H1 (cell line): Measurements from ENCODE around the gene CCBE1.

ENCODE experiments used
- CHD2 ChIP-seq: IDR thresholded peaks from 2 replicates; pipeline ENCODE4 v1.6.1; 2012; ENCODE audit warnings: low read length, improper control_type of control experiment
- EZH2 ChIP-seq: fragments of 200-600 bp; sonication (generic); IDR thresholded peaks from 2 replicates; pipeline ENCODE4 v1.7.1; 2012; ENCODE audit warnings: low read depth, mild to moderate bottlenecking, moderate library complexity, low read length, inconsistent platforms; ENCODE audit not compliant: severe bottlenecking
- KDM1A ChIP-seq: fragments of 200-600, 300-600 bp; sonication (generic); IDR thresholded peaks from 2 replicates; pipeline ENCODE4 v1.7.1; 2016; ENCODE audit warnings: mild to moderate bottlenecking, low read length, borderline replicate concordance
- POLR2A ChIP-seq, 2 experiments: IDR thresholded peaks; 1 replicate in 1 of 2; 2 replicates in 1 of 2; pipeline ENCODE4 v1.6.1; 2011; ENCODE audit warnings: low read depth in 2 of 2, low read length in 2 of 2, mild to moderate bottlenecking in 2 of 2; ENCODE audit errors: control extremely low read depth in 1 of 2
- TF ChIP-seq, protein P1 (sequence below), 3 experiments: IDR thresholded peaks; 1 replicate in 2 of 3; 2 replicates in 1 of 3; pipeline versions ENCODE4 v1.5.1 to v1.6.1; 2011; ENCODE audit warnings: low read length in 3 of 3, mild to moderate bottlenecking in 3 of 3, inconsistent platforms in 2 of 3, low read depth in 1 of 3, moderate library complexity in 1 of 3; ENCODE audit not compliant: insufficient read depth in 1 of 3; ENCODE audit errors: control extremely low read depth in 1 of 3
- TF ChIP-seq, protein P2 (sequence below): IDR thresholded peaks from 2 replicates; pipeline ENCODE4 v1.6.1; 2011; ENCODE audit warnings: low read depth, mild to moderate bottlenecking, low read length; ENCODE audit not compliant: insufficient read depth

DNA sequence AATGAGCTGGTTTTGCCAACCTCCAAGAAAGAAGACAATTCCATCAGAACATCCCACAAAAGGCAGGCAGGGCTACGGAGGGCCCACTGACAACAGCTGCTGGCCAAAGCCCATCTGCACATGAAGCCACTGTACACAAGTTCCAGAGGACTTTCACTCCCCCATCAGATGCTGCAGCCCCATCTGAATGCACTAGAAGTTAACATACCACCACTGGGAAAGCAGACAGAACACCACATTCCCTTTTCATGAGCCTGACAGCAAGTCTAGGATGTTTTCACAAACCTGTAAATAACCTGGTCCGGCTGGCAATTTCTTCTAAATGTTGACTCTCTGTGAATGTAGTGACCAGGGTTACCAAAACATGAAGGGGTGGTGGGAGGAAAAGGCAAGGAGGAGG, 41.5 kb downstream of the CCBE1 start:
- TF ChIP-seq CHD2: no peak
- no peak for TF ChIP-seq EZH2
- TF ChIP-seq, protein P1, sequence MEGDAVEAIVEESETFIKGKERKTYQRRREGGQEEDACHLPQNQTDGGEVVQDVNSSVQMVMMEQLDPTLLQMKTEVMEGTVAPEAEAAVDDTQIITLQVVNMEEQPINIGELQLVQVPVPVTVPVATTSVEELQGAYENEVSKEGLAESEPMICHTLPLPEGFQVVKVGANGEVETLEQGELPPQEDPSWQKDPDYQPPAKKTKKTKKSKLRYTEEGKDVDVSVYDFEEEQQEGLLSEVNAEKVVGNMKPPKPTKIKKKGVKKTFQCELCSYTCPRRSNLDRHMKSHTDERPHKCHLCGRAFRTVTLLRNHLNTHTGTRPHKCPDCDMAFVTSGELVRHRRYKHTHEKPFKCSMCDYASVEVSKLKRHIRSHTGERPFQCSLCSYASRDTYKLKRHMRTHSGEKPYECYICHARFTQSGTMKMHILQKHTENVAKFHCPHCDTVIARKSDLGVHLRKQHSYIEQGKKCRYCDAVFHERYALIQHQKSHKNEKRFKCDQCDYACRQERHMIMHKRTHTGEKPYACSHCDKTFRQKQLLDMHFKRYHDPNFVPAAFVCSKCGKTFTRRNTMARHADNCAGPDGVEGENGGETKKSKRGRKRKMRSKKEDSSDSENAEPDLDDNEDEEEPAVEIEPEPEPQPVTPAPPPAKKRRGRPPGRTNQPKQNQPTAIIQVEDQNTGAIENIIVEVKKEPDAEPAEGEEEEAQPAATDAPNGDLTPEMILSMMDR (IDR thresholded peaks at IDR 0.05; ENCODE audit: control extremely low read depth in 1 of 3, insufficient read depth in 1 of 3, low read depth in 1 of 3, low read length in 3 of 3): no peak
- TF ChIP-seq, protein P2, sequence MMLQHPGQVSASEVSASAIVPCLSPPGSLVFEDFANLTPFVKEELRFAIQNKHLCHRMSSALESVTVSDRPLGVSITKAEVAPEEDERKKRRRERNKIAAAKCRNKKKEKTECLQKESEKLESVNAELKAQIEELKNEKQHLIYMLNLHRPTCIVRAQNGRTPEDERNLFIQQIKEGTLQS: no peak
- no peak for TF ChIP-seq KDM1A
- no peak for TF ChIP-seq POLR2A (IDR thresholded peaks at IDR 0.05; ENCODE audit: control extremely low read depth in 1 of 2, low read depth in 2 of 2, low read length in 2 of 2)
